ENCODE results near the gene SLC25A29. TPM values are rescaled to one million over a fixed set of nuclear protein-coding genes. Genes with fewer than 3 reads are reported as not detected.

The SLC25A29 gene
- total and polyA plus RNA-seq, 2 of the 4 experiments (the other 2 are of a cell fraction): 6.5 to 37.7 TPM

GRCh38 chr14:100297320-100298300 is 8.6 kb downstream of the SLC25A29 start:
- BruUV-seq (replicated peaks): no TSS peak
- Histone ChIP-seq H2BK5ac (ENCODE audit: low read depth, low read length, poor library complexity, severe bottlenecking) (peak overlapping the region; percentile 48), H2AK5ac (ENCODE audit: low read depth, low read length) (peak overlapping the region; percentile 57; the same call in 1 of the 2 replicates), H3K27ac (ENCODE audit: insufficient read depth, low read length) (peak overlapping the region; percentile 58; the same call in 1 of the 2 replicates), H4K91ac (ENCODE audit: insufficient read depth, low read depth, low read length) (peak overlapping the region; percentile 21; the same call in 1 of the 2 replicates), H3K79me1 (ENCODE audit: low read depth in 1 of 2, low read length in 2 of 2) (peaks cover 14 to 74% of the 10 kb centered on the region in 2 experiments), H3K9ac (ENCODE audit: low read depth, low read length) (peak overlapping the region; percentile 58), H3K9me1 (ENCODE audit: insufficient read depth, low read length) (peaks cover 3% of the 10 kb centered on the region; the same call in 1 of the 2 replicates), H3K56ac (ENCODE audit: extremely low read depth, insufficient read depth, low read length) (no peak overlapping the region), H4K8ac (ENCODE audit: low read depth in 2 of 2, low read length in 2 of 2) (peak overlapping the region in 1 of 2 experiments; percentile 8; a peak in 1 of 4 replicates), H2BK15ac (ENCODE audit: low read depth, low read length) (no peak overlapping the region), H3K4me2 (ENCODE audit: low read depth, low read length) (peak overlapping the region; percentile 59), H3K14ac (replicated peaks; ENCODE audit: low read depth, low read length) (peak overlapping the region; percentile 48), H3K4ac (ENCODE audit: low read depth, low read length) (peak overlapping the region; percentile 40), H3K23ac (ENCODE audit: low read depth, low read length) (peak overlapping the region; percentile 35; the same call in 1 of the 2 replicates), H3K9me3 (ENCODE audit: control insufficient read depth, insufficient read depth, low read length) (no peaks in the 10 kb centered on the region), H2AFZ (replicated peaks; ENCODE audit: low read length, poor library complexity) (peak overlapping the region; percentile 82), H3K27me3 (ENCODE audit: control insufficient read depth, insufficient read depth, low read length) (no peaks in the 10 kb centered on the region), H2BK120ac (ENCODE audit: low read depth, low read length) (peak overlapping the region; percentile 4; the same call in 1 of the 2 replicates), H4K20me1 (ENCODE audit: insufficient read depth, low read length) (peaks cover 49% of the 10 kb centered on the region), H2BK20ac (ENCODE audit: low read depth, low read length) (no peak overlapping the region; the same call in 1 of the 2 replicates), H3K36me3 (ENCODE audit: control insufficient read depth, insufficient read depth, low read length) (peaks cover 25% of the 10 kb centered on the region; the same call in 1 of the 2 replicates), H2AK9ac (replicated peaks; ENCODE audit: low read depth, low read length, poor library complexity) (peak overlapping the region; percentile 90), H3K4me3 (ENCODE audit: insufficient read depth, low read depth, low read length) (no peak overlapping the region), H3K18ac (ENCODE audit: low read depth, low read length) (no peak overlapping the region), H4K5ac (ENCODE audit: low read depth, low read length) (0 out of 2 replicates have a peak overlapping the region, but pooled peaks have one; percentile 2), H3K4me1 (ENCODE audit: control insufficient read depth, insufficient read depth, low read length) (peaks cover 12% of the 10 kb centered on the region)
- in situ Hi-C loops (cut with MboI; ENCODE audit: low sequenced_read_pairs) (no loop called here), intact Hi-C loops (cut with micrococcal nuclease) (no loop called here), dilution Hi-C loops (cut with HindIII; ENCODE audit: low sequenced_read_pairs, unreplicated experiment) (no loop called here)
- TF ChIP-seq MAZ (IDR thresholded peaks at IDR 0.05; ENCODE audit: borderline replicate concordance, low read depth, low read length) (peak; percentile 32; the same call in 1 of the 2 replicates), RAD21 (IDR thresholded peaks at IDR 0.05; ENCODE audit: low read length) (no peak), MXI1 (IDR thresholded peaks at IDR 0.05; ENCODE audit: borderline replicate concordance, low read depth, low read length) (peak; percentile 92)
- TF ChIP-seq, protein P1, sequence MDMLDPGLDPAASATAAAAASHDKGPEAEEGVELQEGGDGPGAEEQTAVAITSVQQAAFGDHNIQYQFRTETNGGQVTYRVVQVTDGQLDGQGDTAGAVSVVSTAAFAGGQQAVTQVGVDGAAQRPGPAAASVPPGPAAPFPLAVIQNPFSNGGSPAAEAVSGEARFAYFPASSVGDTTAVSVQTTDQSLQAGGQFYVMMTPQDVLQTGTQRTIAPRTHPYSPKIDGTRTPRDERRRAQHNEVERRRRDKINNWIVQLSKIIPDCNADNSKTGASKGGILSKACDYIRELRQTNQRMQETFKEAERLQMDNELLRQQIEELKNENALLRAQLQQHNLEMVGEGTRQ (IDR thresholded peaks at IDR 0.05; ENCODE audit: low read depth, low read length): peak; percentile 89
- ChIA-PET POLR2A (ENCODE audit: unreplicated experiment) (no interaction called here), CTCF (interaction anchor here (0.6 to 1.3 kb wide), 3 partner anchors 20 to 311 kb away, joined by 3 to 5 read pairs (median 3); no protein-coding TSS in a partner anchor)
- WGBS, 2 experiments (ENCODE audit: extremely low coverage in 2 of 2, insufficient read length in 1 of 2): 51% methylated on average over 3 of the region's 30 CpGs; no CpG with 5 or more reads in 1 of the 2 experiments
- DNase-seq (peak; percentile 88), ATAC-seq (ENCODE audit: low read depth) (peak; percentile 98)

All from IMR-90 (cell line).